ENCODE data around the gene TMEM119. TPM values are rescaled to one million over a fixed set of nuclear protein-coding genes. Genes with fewer than 3 reads are reported as not detected.

TMEM119 gene
- total RNA-seq, 1 donor from 2014 or later, result 27.2 TPM

DNA sequence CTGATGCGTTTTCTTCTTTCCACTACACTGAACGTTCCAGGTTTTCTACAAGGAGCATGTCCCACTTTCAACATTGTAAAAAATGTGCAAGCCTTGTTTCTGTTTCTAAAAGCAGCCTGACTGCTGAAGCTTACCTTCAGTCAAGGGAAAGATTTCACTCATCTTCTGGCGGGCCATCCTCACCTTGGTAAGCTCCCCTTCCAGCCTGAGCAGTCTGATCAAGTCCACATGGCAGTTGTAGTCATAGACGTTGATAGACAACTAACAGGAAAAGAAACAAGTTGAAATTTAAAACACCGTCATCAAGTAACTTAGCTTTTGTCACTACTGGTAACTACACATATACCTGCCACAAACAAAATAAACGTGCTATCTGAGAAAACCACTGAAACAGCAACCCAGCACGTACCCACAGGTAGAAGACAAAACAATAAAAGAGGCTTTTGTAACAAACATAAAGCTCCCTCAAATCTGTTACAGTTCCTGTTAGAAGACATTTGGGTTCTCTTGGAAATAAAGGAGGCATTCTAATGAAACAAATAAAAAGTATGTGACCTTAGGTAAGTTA, 48.8 kb downstream of the TMEM119 start:
- no peaks in the 10 kb centered on the region for H3K27me3 Mint-ChIP-seq
- no peak for DNase-seq (ENCODE audit: extremely low spot score, unreplicated experiment)
- peaks cover 26% of the 10 kb centered on the region for H3K36me3 Mint-ChIP-seq
- no peaks in the 10 kb centered on the region for H3K9me3 Mint-ChIP-seq
- no peak overlapping the region for H3K4me3 Mint-ChIP-seq
- H3K27ac Mint-ChIP-seq, result no peak overlapping the region
- H3K4me1 Mint-ChIP-seq (ENCODE audit: unreplicated experiment), result no peaks in the 10 kb centered on the region
- TF ChIP-seq, protein P1, sequence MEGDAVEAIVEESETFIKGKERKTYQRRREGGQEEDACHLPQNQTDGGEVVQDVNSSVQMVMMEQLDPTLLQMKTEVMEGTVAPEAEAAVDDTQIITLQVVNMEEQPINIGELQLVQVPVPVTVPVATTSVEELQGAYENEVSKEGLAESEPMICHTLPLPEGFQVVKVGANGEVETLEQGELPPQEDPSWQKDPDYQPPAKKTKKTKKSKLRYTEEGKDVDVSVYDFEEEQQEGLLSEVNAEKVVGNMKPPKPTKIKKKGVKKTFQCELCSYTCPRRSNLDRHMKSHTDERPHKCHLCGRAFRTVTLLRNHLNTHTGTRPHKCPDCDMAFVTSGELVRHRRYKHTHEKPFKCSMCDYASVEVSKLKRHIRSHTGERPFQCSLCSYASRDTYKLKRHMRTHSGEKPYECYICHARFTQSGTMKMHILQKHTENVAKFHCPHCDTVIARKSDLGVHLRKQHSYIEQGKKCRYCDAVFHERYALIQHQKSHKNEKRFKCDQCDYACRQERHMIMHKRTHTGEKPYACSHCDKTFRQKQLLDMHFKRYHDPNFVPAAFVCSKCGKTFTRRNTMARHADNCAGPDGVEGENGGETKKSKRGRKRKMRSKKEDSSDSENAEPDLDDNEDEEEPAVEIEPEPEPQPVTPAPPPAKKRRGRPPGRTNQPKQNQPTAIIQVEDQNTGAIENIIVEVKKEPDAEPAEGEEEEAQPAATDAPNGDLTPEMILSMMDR (conservative IDR thresholded peaks at IDR 0.05), result no peak

- TF ChIP-seq, protein P1 (conservative IDR thresholded peaks at IDR 0.05), result no peak
- Mint-ChIP-seq H3K36me3 (peaks cover 32% of the 10 kb centered on the region), H3K9me3 (no peaks in the 10 kb centered on the region), H3K27ac (no peak overlapping the region), H3K27me3 (no peaks in the 10 kb centered on the region), H3K4me1 (ENCODE audit: unreplicated experiment) (no peaks in the 10 kb centered on the region), H3K4me3 (no peak overlapping the region)
- DNase-seq (ENCODE audit: extremely low spot score, unreplicated experiment), result no peak
Observed at GRCh38 chr12:108547686-108548085, 50.2 kb downstream of the TMEM119 start.

GRCh38 chr12:108543652-108544051, 54.2 kb downstream of the TMEM119 start:
- peaks cover 33% of the 10 kb centered on the region for H3K36me3 Mint-ChIP-seq
- TF ChIP-seq, protein P1 (conservative IDR thresholded peaks at IDR 0.05), result no peak
- no peak for DNase-seq (ENCODE audit: extremely low spot score, unreplicated experiment)
- H3K27ac Mint-ChIP-seq, result no peak overlapping the region
- no peak overlapping the region for H3K4me3 Mint-ChIP-seq
- H3K9me3 Mint-ChIP-seq, result no peaks in the 10 kb centered on the region
- H3K4me1 Mint-ChIP-seq (ENCODE audit: unreplicated experiment), result peaks cover 5% of the 10 kb centered on the region
- no peaks in the 10 kb centered on the region for H3K27me3 Mint-ChIP-seq

DNA sequence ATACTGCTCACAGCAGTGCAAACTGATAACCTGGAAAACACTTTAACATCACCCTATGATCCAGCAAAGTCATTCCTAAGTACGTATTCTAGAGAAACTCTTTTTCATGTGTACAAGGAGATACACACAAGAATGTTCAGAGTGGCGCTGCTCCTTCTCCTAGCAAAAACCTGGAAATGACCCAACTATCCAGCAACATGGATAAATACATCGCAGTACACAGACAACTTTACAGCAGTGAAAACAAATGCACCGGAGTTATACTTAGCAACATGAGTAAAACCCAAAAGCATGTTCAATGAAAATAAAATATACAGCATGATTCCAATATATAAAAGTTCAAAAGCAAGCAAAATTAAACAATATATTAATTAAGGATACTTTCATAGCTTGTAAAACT, 55.6 kb downstream of the TMEM119 start:
- Mint-ChIP-seq H3K4me1 (ENCODE audit: unreplicated experiment) (peaks cover 5% of the 10 kb centered on the region), H3K4me3 (no peak overlapping the region)

More for the DNA sequence above, 55.6 kb downstream of the TMEM119 start:
- DNase-seq (ENCODE audit: extremely low spot score, unreplicated experiment), result no peak
- no peak overlapping the region for H3K27ac Mint-ChIP-seq
- H3K36me3 Mint-ChIP-seq, result peaks cover 32% of the 10 kb centered on the region
- TF ChIP-seq, protein P1 (conservative IDR thresholded peaks at IDR 0.05), result no peak
- no peaks in the 10 kb centered on the region for H3K27me3 Mint-ChIP-seq
- no peaks in the 10 kb centered on the region for H3K9me3 Mint-ChIP-seq

Small RNA genes lying within 50 kb of the gene (microRNA-seq; reads per million reads assigned to microRNA genes)
- gene MIR4496, result not detected

Other genes starting within 250 kb of the TMEM119 start
- 4.7 and 4.9 TPM in 2 replicates for gene FICD, start 82.8 kb downstream of the TMEM119 start, total RNA-seq (ENCODE audit: low replicate concordance)
- 48.5 and 72.6 TPM in 2 replicates for gene SART3, start 36.9 kb downstream of the TMEM119 start, total RNA-seq (ENCODE audit: low replicate concordance)
- 78.9 and 106 TPM in 2 replicates for gene ISCU, start 35.5 kb downstream of the TMEM119 start, total RNA-seq (ENCODE audit: low replicate concordance)
- gene SELPLG, start 35.8 kb upstream of the TMEM119 start, total RNA-seq (ENCODE audit: low replicate concordance), result 0.31 and 0.48 TPM in 2 replicates
- gene CORO1C, start 133.4 kb upstream of the TMEM119 start, total RNA-seq (ENCODE audit: low replicate concordance), result 87.9 and 103 TPM in 2 replicates

Data from type B pancreatic cell (in vitro differentiated cells).